ENCODE results near the gene ANKMY1. TPM values are rescaled to one million over a fixed set of nuclear protein-coding genes. Genes with fewer than 3 reads are reported as not detected.

ANKMY1 gene
- total and polyA plus RNA-seq, 2 of the 13 experiments (the other 11 are each of a cell fraction or from before 2014, with no cell fraction given), result 11.7 to 18.8 TPM

GRCh38 chr2:240604939-240605716, 47.3 kb upstream of the ANKMY1 start (continued):
- TF ChIP-seq LBX2 (CRISPR knock-in tag; IDR thresholded peaks at IDR 0.05; ENCODE audit: borderline replicate concordance), result 0 out of 2 replicates have a peak, but pooled peaks have one; percentile 31
- TF ChIP-seq BHLHE40 (IDR thresholded peaks at IDR 0.05; ENCODE audit: low read length), result no peak
- TF ChIP-seq ZNF431 (CRISPR knock-in tag; IDR thresholded peaks at IDR 0.05; ENCODE audit: borderline replicate concordance, low read depth), result no peak; the same call in 1 of the 2 replicates
- TF ChIP-seq KAT7 (CRISPR knock-in tag; IDR thresholded peaks at IDR 0.05; ENCODE audit: borderline replicate concordance), result no peak
- TF ChIP-seq GTF2F1 (IDR thresholded peaks at IDR 0.05; ENCODE audit: low read length), result no peak
- no peak; the same call in 1 of the 2 replicates for TF ChIP-seq ZNF280D (CRISPR knock-in tag; IDR thresholded peaks at IDR 0.05)
- TF ChIP-seq KLF12 (CRISPR knock-in tag; IDR thresholded peaks at IDR 0.05; ENCODE audit: borderline replicate concordance), result no peak
- no peak for TF ChIP-seq ZSCAN25 (CRISPR knock-in tag; IDR thresholded peaks at IDR 0.05)
- TF ChIP-seq RXRB (CRISPR knock-in tag; IDR thresholded peaks at IDR 0.05; ENCODE audit: borderline replicate concordance), result peak; percentile 51
- no peak; the same call in 1 of the 2 replicates for TF ChIP-seq PHF21A (CRISPR knock-in tag; IDR thresholded peaks at IDR 0.05)
- TF ChIP-seq NR2C2 (CRISPR knock-in tag; IDR thresholded peaks at IDR 0.05; ENCODE audit: borderline replicate concordance), result no peak
- peak; percentile 44; the same call in 1 of the 2 replicates for TF ChIP-seq ZBED4 (CRISPR knock-in tag; IDR thresholded peaks at IDR 0.05; ENCODE audit: borderline replicate concordance)
- TF ChIP-seq POLR2A (IDR thresholded peaks at IDR 0.05; ENCODE audit: insufficient read depth in 1 of 2, low read depth in 2 of 2, low read length in 2 of 2), result peak in 1 of 2 experiments; percentile 74; a peak in 2 of 4 replicates
- TF ChIP-seq ZNF746 (CRISPR knock-in tag; IDR thresholded peaks at IDR 0.05), result no peak; the same call in 1 of the 2 replicates
- no peak; the same call in 1 of the 2 replicates for TF ChIP-seq ZNF605 (CRISPR knock-in tag; IDR thresholded peaks at IDR 0.05)
- TF ChIP-seq NAIF1 (CRISPR knock-in tag; IDR thresholded peaks at IDR 0.05; ENCODE audit: borderline replicate concordance), result no peak
- TF ChIP-seq ZNF235 (CRISPR knock-in tag; IDR thresholded peaks at IDR 0.05; ENCODE audit: borderline replicate concordance), result peak; percentile 53; the same call in 1 of the 2 replicates
- TF ChIP-seq IKZF5 (CRISPR knock-in tag; IDR thresholded peaks at IDR 0.05), result no peak
- TF ChIP-seq ZNF138 (CRISPR knock-in tag; IDR thresholded peaks at IDR 0.05; ENCODE audit: low read depth), result peak; percentile 44; the same call in 1 of the 2 replicates
- no peak for TF ChIP-seq IKZF1 (IDR thresholded peaks at IDR 0.05)
- TF ChIP-seq ZNF143 (CRISPR knock-in tag; IDR thresholded peaks at IDR 0.05), result 0 out of 2 replicates have a peak, but pooled peaks have one; percentile 28
- TF ChIP-seq ZNF678 (CRISPR knock-in tag; IDR thresholded peaks at IDR 0.05), result no peak

Measured in HepG2 (cell line).